ENCODE data around the gene TCHP. TPM values are rescaled to one million over a fixed set of nuclear protein-coding genes. Genes with fewer than 3 reads are reported as not detected.

The TCHP gene
- total RNA-seq, 1 donor from 2014 or later = 8.6 TPM

- Histone ChIP-seq H3K27ac (ENCODE audit: low read depth, low read length) (no peak overlapping the region), H3K4me2 (ENCODE audit: low read length) (no peak overlapping the region), H3K27me3 (ENCODE audit: insufficient read depth, low read length) (no peaks in the 10 kb centered on the region), H2AFZ (ENCODE audit: low read depth, low read length) (no peak overlapping the region), H3K79me2 (ENCODE audit: insufficient read depth, low read length) (no peaks in the 10 kb centered on the region), H3K9me3 (ENCODE audit: insufficient read depth, low read depth, low read length) (no peaks in the 10 kb centered on the region), H3K9ac (ENCODE audit: low read length) (no peak overlapping the region), H4K20me1 (ENCODE audit: insufficient read depth, low read length) (no peaks in the 10 kb centered on the region), H3K36me3 (ENCODE audit: insufficient read depth, low read length) (peaks cover 6% of the 10 kb centered on the region), H3K4me3 (ENCODE audit: insufficient read depth, low read depth, low read length) (no peak overlapping the region), H3K4me1 (ENCODE audit: insufficient read depth, low read length) (no peaks in the 10 kb centered on the region)
- H3K36me3 Mint-ChIP-seq (ENCODE audit: low read depth, unreplicated experiment) = peaks cover 18% of the 10 kb centered on the region
- no peak overlapping the region for H3K27ac Mint-ChIP-seq (ENCODE audit: unreplicated experiment)
- no peaks in the 10 kb centered on the region for H3K9me3 Mint-ChIP-seq (ENCODE audit: unreplicated experiment)
- no peaks in the 10 kb centered on the region for H3K4me1 Mint-ChIP-seq (ENCODE audit: low read depth, unreplicated experiment)
- no peak for TF ChIP-seq EZH2 (IDR thresholded peaks at IDR 0.05; ENCODE audit: insufficient read depth, low read length)
- TF ChIP-seq, protein P1, sequence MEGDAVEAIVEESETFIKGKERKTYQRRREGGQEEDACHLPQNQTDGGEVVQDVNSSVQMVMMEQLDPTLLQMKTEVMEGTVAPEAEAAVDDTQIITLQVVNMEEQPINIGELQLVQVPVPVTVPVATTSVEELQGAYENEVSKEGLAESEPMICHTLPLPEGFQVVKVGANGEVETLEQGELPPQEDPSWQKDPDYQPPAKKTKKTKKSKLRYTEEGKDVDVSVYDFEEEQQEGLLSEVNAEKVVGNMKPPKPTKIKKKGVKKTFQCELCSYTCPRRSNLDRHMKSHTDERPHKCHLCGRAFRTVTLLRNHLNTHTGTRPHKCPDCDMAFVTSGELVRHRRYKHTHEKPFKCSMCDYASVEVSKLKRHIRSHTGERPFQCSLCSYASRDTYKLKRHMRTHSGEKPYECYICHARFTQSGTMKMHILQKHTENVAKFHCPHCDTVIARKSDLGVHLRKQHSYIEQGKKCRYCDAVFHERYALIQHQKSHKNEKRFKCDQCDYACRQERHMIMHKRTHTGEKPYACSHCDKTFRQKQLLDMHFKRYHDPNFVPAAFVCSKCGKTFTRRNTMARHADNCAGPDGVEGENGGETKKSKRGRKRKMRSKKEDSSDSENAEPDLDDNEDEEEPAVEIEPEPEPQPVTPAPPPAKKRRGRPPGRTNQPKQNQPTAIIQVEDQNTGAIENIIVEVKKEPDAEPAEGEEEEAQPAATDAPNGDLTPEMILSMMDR (IDR thresholded peaks at IDR 0.05; ENCODE audit: insufficient read depth, low read depth, low read length) = no peak
- FAIRE-seq (no peak), DNase-seq (ENCODE audit: low read depth) (no peak)
- H3K4me3 Mint-ChIP-seq (ENCODE audit: unreplicated experiment) = no peak overlapping the region
- H3K27me3 Mint-ChIP-seq (ENCODE audit: low read depth, unreplicated experiment) = no peaks in the 10 kb centered on the region
Measured at GRCh38 chr12:109926016-109926415, 25.9 kb downstream of the TCHP start.

DNA sequence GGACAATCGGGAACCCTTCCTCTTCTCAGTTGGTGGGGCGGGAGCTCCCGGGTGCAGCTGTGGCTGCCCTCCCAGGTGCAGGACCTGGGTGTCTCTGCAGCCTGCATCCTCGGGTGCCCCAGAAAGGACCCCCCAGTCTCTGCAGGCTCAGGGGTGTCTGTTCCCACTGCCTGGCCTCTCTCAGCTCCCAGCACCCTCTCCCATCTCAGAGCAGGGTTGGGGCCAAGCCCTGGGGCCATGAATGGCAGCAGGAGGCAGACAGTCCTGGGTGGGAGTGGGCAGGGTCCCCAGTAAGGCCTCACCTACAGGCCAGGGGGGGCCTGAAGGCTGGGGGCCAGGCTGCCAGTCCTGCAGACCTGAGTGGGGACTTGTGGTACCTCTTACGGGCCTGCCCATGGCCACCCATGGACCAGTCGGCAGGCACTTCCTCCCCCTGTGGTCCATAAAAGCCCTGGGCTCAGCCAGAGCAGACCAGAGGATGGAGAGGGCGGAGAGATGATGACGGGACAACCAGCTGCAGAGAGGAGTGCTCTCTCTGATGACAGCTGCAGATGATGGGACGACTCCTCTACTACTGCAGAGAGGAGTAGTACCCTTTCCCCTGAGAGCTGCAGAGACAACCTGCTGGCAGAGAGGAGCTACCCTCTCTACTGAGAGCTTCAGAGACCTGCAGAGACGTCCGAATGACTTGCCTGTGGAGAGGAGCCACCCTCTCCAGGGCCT is 26.6 kb downstream of the TCHP start:
- H3K4me3 ChIP-seq (ENCODE audit: insufficient read depth, low read depth, low read length) = no peak overlapping the region
- no peak overlapping the region for H3K9ac ChIP-seq (ENCODE audit: low read length)
- Mint-ChIP-seq H3K36me3 (ENCODE audit: low read depth, unreplicated experiment) (peaks cover 17% of the 10 kb centered on the region), H3K4me3 (ENCODE audit: unreplicated experiment) (no peak overlapping the region), H3K27me3 (ENCODE audit: low read depth, unreplicated experiment) (no peaks in the 10 kb centered on the region), H3K27ac (ENCODE audit: unreplicated experiment) (no peak overlapping the region), H3K4me1 (ENCODE audit: low read depth, unreplicated experiment) (no peaks in the 10 kb centered on the region), H3K9me3 (ENCODE audit: unreplicated experiment) (no peaks in the 10 kb centered on the region)
- H3K36me3 ChIP-seq (ENCODE audit: insufficient read depth, low read length) = peaks cover 11% of the 10 kb centered on the region
- no peaks in the 10 kb centered on the region for H3K27me3 ChIP-seq (ENCODE audit: insufficient read depth, low read length)
- no peaks in the 10 kb centered on the region for H4K20me1 ChIP-seq (ENCODE audit: insufficient read depth, low read length)
- no peaks in the 10 kb centered on the region for H3K79me2 ChIP-seq (ENCODE audit: insufficient read depth, low read length)
- no peak for FAIRE-seq
- H2AFZ ChIP-seq (ENCODE audit: low read depth, low read length) = no peak overlapping the region
- H3K4me1 ChIP-seq (ENCODE audit: insufficient read depth, low read length) = no peaks in the 10 kb centered on the region
- no peak for TF ChIP-seq EZH2 (IDR thresholded peaks at IDR 0.05; ENCODE audit: insufficient read depth, low read length)
- TF ChIP-seq, protein P1 (IDR thresholded peaks at IDR 0.05; ENCODE audit: insufficient read depth, low read depth, low read length) = no peak
- DNase-seq (ENCODE audit: low read depth) = no peak
- H3K4me2 ChIP-seq (ENCODE audit: low read length) = no peak overlapping the region
- no peaks in the 10 kb centered on the region for H3K9me3 ChIP-seq (ENCODE audit: insufficient read depth, low read depth, low read length)
- H3K27ac ChIP-seq (ENCODE audit: low read depth, low read length) = no peak overlapping the region

DNA sequence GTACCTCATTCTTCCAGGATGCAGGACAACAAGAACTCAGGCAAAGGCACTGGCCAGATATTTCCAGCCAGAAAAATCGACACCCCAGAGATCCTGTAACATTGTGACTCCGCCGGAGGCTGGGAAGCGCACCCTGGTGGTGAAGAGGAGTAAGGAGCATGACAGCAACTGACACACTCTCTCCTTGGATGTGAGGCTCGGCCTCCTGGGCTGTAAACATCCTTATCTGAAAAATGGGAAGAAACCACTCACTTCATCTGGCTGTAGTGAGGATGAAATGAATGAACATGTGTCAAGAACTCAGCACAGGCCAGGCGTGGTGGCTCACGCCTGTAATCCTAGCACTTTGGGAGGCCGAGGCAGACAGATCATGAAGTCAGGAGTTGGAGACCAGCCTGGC is 27.5 kb downstream of the TCHP start:
- DNase-seq (ENCODE audit: low read depth) (no peak), FAIRE-seq (no peak)
- Histone ChIP-seq H4K20me1 (ENCODE audit: insufficient read depth, low read length) (no peaks in the 10 kb centered on the region), H3K9ac (ENCODE audit: low read length) (no peak overlapping the region), H3K9me3 (ENCODE audit: insufficient read depth, low read depth, low read length) (no peaks in the 10 kb centered on the region), H2AFZ (ENCODE audit: low read depth, low read length) (no peak overlapping the region), H3K4me3 (ENCODE audit: insufficient read depth, low read depth, low read length) (no peak overlapping the region), H3K4me2 (ENCODE audit: low read length) (no peak overlapping the region), H3K36me3 (ENCODE audit: insufficient read depth, low read length) (peaks cover 20% of the 10 kb centered on the region), H3K27me3 (ENCODE audit: insufficient read depth, low read length) (no peaks in the 10 kb centered on the region), H3K79me2 (ENCODE audit: insufficient read depth, low read length) (no peaks in the 10 kb centered on the region), H3K27ac (ENCODE audit: low read depth, low read length) (no peak overlapping the region), H3K4me1 (ENCODE audit: insufficient read depth, low read length) (no peaks in the 10 kb centered on the region)
- Mint-ChIP-seq H3K9me3 (ENCODE audit: unreplicated experiment) (no peaks in the 10 kb centered on the region), H3K4me1 (ENCODE audit: low read depth, unreplicated experiment) (no peaks in the 10 kb centered on the region), H3K27ac (ENCODE audit: unreplicated experiment) (peak overlapping the region; percentile 55), H3K4me3 (ENCODE audit: unreplicated experiment) (no peak overlapping the region), H3K36me3 (ENCODE audit: low read depth, unreplicated experiment) (peaks cover 21% of the 10 kb centered on the region), H3K27me3 (ENCODE audit: low read depth, unreplicated experiment) (no peaks in the 10 kb centered on the region)
- TF ChIP-seq, protein P1 (IDR thresholded peaks at IDR 0.05; ENCODE audit: insufficient read depth, low read depth, low read length) = peak; percentile 68
- no peak for TF ChIP-seq EZH2 (IDR thresholded peaks at IDR 0.05; ENCODE audit: insufficient read depth, low read length)

All from astrocyte (in vitro differentiated cells and primary cell).